ENCODE data around the gene SLC38A7. TPM values are rescaled to one million over a fixed set of nuclear protein-coding genes. Genes with fewer than 3 reads are reported as not detected.

SLC38A7 gene
- total and polyA plus RNA-seq, 2 donors (not counting 1 experiment from before 2014, with no cell fraction given) = 8.3 to 23.9 TPM

DNA sequence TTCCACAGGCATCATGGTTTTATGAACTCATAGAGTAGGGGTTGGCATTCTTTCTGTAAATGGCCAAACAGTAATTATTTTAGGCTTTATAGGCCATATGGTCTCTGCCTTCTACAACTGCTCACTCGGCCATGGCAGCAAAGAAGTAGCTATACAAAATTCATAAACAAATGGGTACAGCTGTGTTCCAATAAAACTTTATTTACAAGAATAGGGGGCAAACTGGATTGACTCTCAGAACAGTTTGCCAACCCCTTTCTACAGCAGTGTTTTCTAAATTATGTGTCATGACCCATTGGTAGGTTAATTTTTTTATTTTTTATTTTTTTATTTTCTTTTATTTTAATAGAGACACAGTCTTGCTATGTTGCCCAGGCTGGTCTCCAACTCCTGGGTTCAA is 29.2 kb upstream of the SLC38A7 start:
- H3K4me1 Mint-ChIP-seq = peaks cover 5% of the 10 kb centered on the region
- WGBS (ENCODE audit: insufficient coverage) = no CpG with 5 or more reads among the region's 1 CpG
- H3K9me3 ChIP-seq (ENCODE audit: control extremely low read depth in 1 of 3, control insufficient read depth in 2 of 3, insufficient read depth in 1 of 3, low read length in 2 of 3) = no peaks in the 10 kb centered on the region
- POLR2A ChIA-PET = no interaction called here
- H3K27ac Mint-ChIP-seq = no peak overlapping the region
- no peak for TF ChIP-seq EZH2 (IDR thresholded peaks at IDR 0.05; ENCODE audit: borderline replicate concordance, insufficient read depth, low read depth, low read length, poor library complexity, severe bottlenecking)
- no peak for TF ChIP-seq CTCF (IDR thresholded peaks at IDR 0.05)
- no peaks in the 10 kb centered on the region for H3K9me3 Mint-ChIP-seq (ENCODE audit: insufficient read depth)
- H3K4me3 Mint-ChIP-seq = no peak overlapping the region
- DNase-seq (no peak), ATAC-seq (ENCODE audit: low read depth) (no peak)
- intact Hi-C loops (cut with micrococcal nuclease) = no loop called here
- no peaks in the 10 kb centered on the region for H3K79me2 ChIP-seq (ENCODE audit: control insufficient read depth, insufficient read depth, low read length)
- H3K27me3 Mint-ChIP-seq = no peaks in the 10 kb centered on the region
- H3K4me1 ChIP-seq (ENCODE audit: control insufficient read depth in 2 of 2, insufficient read depth in 2 of 2, low read length in 2 of 2) = no peaks in the 10 kb centered on the region
- H3K9ac ChIP-seq (ENCODE audit: low read length) = no peak overlapping the region
- no peak overlapping the region for H3K4me2 ChIP-seq (replicated peaks; ENCODE audit: low read depth, low read length, poor library complexity, severe bottlenecking)
- no peaks in the 10 kb centered on the region for H3K27me3 ChIP-seq (replicated peaks in 1 of 4; ENCODE audit: control extremely low read depth in 1 of 4, control insufficient read depth in 3 of 4, insufficient read depth in 4 of 4, low read length in 3 of 4)
- H4K20me1 ChIP-seq (ENCODE audit: control insufficient read depth, insufficient read depth, low read length, poor library complexity, severe bottlenecking) = no peaks in the 10 kb centered on the region
- H3K27ac ChIP-seq (ENCODE audit: low read length in 2 of 2) = no peak overlapping the region
- no peak overlapping the region for H3K4me3 ChIP-seq (ENCODE audit: control extremely low read depth in 1 of 5, extremely low read depth in 1 of 5, insufficient read depth in 1 of 5, low read depth in 2 of 5, low read length in 4 of 5)
- H3K36me3 ChIP-seq (replicated peaks in 1 of 2; ENCODE audit: control extremely low read depth in 1 of 2, control insufficient read depth in 1 of 2, extremely low read depth in 1 of 2, insufficient read depth in 2 of 2, low read length in 1 of 2) = peaks cover 5 to 40% of the 10 kb centered on the region in 2 experiments
- CTCF ChIA-PET = no interaction called here
- H2AFZ ChIP-seq (ENCODE audit: insufficient read depth, low read depth, low read length, poor library complexity, severe bottlenecking) = no peak overlapping the region

GRCh38 chr16:58709333-58709732 is 24.8 kb upstream of the SLC38A7 start:
- 83% methylated on average over 5 of the region's 7 CpGs for whole genome bisulfite sequencing (ENCODE audit: insufficient coverage)
- H3K4me1 ChIP-seq (ENCODE audit: control insufficient read depth in 2 of 2, insufficient read depth in 2 of 2, low read length in 2 of 2) = no peaks in the 10 kb centered on the region
- no peak overlapping the region for H2AFZ ChIP-seq (ENCODE audit: insufficient read depth, low read depth, low read length, poor library complexity, severe bottlenecking)
- no peaks in the 10 kb centered on the region for H3K27me3 Mint-ChIP-seq
- ATAC-seq (ENCODE audit: low read depth) = no peak
- no peak overlapping the region for H3K4me3 ChIP-seq (ENCODE audit: control extremely low read depth in 1 of 5, extremely low read depth in 1 of 5, insufficient read depth in 1 of 5, low read depth in 2 of 5, low read length in 4 of 5)
- peaks cover 5% of the 10 kb centered on the region for H3K4me1 Mint-ChIP-seq
- CTCF ChIA-PET = no interaction called here
- H3K4me2 ChIP-seq (replicated peaks; ENCODE audit: low read depth, low read length, poor library complexity, severe bottlenecking) = no peak overlapping the region
- no peak overlapping the region for H3K27ac ChIP-seq (ENCODE audit: low read length in 2 of 2)
- H3K9me3 Mint-ChIP-seq (ENCODE audit: insufficient read depth) = no peaks in the 10 kb centered on the region
- POLR2A ChIA-PET = no interaction called here
- no peaks in the 10 kb centered on the region for H4K20me1 ChIP-seq (ENCODE audit: control insufficient read depth, insufficient read depth, low read length, poor library complexity, severe bottlenecking)
- no peak for TF ChIP-seq CTCF (IDR thresholded peaks at IDR 0.05)
- no peak for TF ChIP-seq EZH2 (IDR thresholded peaks at IDR 0.05; ENCODE audit: borderline replicate concordance, insufficient read depth, low read depth, low read length, poor library complexity, severe bottlenecking)
- intact Hi-C loops (cut with micrococcal nuclease) = no loop called here
- peaks cover 0 to 1% (median 0%) of the 10 kb centered on the region in 3 donors for H3K9me3 ChIP-seq (ENCODE audit: control extremely low read depth in 1 of 3, control insufficient read depth in 2 of 3, insufficient read depth in 1 of 3, low read length in 2 of 3)
- no peak overlapping the region for H3K4me3 Mint-ChIP-seq
- peaks cover 6 to 15% of the 10 kb centered on the region in 2 experiments for H3K36me3 ChIP-seq (replicated peaks in 1 of 2; ENCODE audit: control extremely low read depth in 1 of 2, control insufficient read depth in 1 of 2, extremely low read depth in 1 of 2, insufficient read depth in 2 of 2, low read length in 1 of 2)
- H3K27ac Mint-ChIP-seq = peak overlapping the region; percentile 46
- H3K79me2 ChIP-seq (ENCODE audit: control insufficient read depth, insufficient read depth, low read length) = no peaks in the 10 kb centered on the region
- no peak for DNase-seq
- no peak overlapping the region for H3K9ac ChIP-seq (ENCODE audit: low read length)
- no peaks in the 10 kb centered on the region for H3K27me3 ChIP-seq (replicated peaks in 1 of 4; ENCODE audit: control extremely low read depth in 1 of 4, control insufficient read depth in 3 of 4, insufficient read depth in 4 of 4, low read length in 3 of 4)

Measured in B cell (primary cell).